HG03575 (cell line): ENCODE data around the gene STK32B.

Source experiments
- ATAC-seq: cut with Tn5 transposase; IDR thresholded peaks from one replicate; pipeline ENCODE4 v1.9.1; 2021; ENCODE audit not compliant: unreplicated experiment, insufficient number of reproducible peaks, low FRiP score; ENCODE audit errors: extremely low read depth

The STK32B gene

DNA sequence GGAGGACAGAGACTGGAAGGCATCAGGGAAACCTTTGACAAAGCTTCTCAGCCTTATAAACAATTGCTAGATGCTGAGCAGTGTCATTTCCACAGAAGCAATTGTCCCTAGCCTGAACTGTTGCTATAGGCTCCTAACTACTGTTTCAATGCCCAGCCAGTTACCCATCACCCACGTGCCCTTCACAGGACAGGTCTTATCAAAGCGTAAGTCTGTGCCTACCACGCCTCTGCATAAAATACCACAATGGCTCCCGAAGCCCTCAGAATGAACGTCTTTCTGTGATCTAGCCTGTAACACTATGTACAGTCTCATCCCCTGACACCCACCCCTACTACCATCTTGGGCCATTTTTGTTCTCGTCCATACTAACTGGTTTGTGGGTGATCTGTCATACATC is 134.3 kb downstream of the STK32B start:
- ATAC-seq = no peak

DNA sequence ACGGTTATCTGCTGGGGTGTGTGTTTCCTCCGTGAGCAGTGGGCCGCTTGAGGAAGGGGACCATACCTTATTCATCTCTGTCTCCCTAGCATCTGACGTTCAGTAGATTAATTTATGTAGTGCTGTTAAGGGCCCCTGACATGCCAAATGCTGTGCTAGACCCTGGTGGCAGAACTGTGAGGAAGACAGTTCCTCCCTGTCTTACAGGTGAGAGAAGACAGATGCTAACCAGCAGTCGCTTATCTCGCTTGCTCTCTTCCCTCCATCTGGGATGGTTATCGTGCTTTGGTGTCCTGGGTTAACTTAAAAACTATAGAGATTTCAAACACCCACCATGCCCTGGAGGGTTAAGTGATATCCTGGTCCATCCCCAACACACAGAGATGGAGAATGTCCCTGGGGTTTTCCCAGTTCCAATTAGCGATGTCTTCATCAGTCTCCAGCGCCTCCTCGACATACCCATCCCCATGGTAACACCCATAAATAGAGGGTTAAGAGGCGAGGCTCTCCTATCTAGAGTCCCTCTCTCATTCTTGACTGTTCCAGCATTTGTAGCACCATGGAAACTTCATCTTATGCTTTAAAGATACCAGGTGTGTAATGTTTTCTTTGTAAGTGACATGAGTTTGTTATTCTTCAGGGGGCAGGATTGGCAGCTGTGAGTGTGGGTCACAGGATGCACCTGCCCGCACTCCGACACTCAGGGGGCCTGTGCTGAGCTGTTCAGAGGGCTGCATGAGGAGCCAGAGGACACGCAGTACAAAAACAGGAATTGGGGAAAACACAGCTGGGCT is 135.2 kb downstream of the STK32B start:
- no peak for ATAC-seq

DNA sequence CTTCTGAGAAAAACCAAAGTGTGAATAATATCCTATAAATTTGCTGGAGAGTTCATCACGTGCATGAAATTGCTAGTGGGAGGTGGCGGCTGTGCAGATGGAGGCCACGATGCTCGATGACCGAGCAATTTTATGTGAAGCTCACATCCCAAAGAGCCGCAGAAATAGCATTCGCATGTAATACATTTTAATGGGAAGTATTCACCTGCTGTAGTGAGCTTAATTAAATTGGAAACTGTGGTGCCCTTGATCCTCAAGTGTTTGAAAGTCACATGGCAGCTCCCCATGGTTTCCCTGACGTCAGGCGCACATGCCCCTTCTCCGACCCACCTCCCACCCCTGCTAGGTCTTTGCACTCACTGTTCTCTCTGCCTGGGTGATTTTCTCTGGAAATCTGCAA is 136.8 kb downstream of the STK32B start:
- ATAC-seq = no peak

DNA sequence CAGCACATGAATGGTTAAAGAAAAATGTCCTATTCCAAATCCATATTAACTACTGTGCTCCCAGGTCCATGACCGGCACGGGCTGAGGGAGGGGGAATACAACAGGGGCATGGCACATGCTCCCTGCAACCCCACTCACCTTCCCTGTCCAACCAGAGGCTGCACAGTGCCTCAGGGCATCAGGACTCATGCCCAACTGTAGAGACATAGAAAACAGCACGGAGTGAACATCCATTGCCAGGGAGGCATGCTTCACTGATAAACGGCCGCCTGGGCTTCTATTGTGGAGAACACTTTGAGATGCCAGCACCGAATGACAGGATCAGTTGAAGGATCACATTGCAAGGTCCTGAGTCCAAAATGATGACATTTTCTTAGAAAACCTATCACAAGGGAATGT is 140.6 kb downstream of the STK32B start:
- no peak for ATAC-seq

DNA sequence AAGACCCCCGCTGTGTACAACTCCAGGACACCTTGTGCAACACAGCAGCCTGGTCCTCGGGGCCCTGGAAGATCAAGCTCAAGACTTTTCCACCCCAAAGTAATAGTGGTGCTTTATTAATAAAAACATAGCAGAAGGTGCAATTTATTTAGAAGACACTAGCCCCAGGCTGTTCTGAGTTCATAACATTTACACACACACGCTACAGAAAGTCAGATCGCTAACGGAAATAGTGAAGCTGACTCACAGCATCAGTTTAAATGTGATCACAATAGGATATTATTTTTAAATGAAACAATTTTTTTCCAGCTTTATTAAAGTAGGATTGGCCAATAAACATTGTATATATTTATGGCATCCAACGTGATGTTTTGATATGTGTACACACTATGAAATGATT is 141.0 kb downstream of the STK32B start:
- ATAC-seq = no peak

DNA sequence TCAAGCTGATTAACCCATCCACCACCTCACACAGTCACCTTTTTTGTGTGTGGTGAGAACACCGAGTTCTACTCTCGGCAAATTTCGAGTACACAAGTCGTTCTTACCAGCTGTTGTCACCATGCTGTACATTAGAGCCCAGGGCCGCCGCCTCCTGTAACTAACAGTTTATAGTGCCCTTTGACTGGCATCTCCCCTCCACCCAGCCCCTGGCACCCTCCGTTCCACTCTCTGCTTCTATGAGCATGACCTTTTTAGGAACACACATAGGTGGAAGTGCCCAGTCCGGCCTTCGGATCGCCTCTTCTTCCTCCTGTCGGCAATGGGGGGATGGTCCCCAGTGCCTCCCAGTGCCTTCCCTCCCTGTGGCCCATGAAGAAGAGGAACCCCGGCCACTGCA is 141.4 kb downstream of the STK32B start:
- ATAC-seq = no peak

DNA sequence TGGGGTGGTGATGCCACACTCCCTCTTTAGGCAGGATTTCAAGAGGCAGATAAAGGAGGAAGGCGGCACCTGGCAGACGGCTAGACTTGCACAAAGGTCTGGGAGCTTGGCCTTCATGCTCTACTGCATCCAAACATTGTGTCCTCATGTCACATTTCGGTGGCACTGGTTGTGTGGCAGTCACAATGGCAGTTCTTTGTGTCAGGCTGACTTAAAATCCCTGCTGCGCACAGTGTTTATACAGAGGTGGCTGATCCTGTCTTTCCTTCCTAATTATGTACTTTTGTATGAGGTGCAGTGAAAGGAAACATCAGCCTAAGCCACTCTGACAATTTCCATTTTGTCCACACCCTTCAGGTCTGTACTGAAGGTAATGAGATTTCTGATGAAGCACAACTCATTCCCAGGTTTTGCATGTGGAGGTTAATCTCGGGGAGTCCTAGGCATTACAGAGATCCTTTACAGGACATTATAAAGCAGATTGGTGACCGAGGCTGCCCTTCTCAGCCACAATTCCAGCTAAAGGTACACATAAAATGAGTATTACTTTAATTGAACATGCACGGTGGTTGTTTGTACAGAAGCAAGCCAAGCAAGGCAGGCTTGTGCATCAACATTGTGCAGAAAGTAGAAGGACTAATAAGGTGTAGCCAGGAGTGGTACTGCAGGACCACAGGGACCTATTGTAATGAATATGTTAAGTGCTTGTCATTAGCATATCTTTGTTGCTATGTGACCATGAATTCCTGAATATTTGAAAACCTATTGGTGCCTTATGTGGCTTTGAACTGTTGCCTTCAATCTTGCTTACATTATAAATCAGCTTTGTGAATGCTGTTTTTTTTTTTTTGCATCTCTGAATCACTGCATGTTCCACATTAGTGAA is 147.6 kb downstream of the STK32B start:
- ATAC-seq = no peak

DNA sequence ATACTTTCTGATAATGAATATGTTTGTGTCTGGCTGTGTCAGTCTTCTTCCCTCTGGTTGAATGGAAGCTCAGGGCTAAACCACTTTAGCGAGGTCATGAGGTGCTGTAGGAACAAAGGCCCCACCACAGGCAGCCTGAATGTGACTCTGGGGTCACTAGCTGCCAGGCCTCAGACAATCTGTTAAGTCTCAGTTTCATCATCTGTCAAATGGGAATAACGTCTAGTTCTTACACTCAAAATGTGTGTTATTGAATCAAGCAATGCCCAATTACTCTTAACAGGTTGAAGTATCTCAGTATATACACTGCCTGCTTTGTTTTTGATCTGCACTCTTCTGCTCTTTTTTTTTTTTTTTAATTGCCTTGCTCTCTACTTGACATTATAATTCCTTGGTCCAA is 148.6 kb downstream of the STK32B start:
- ATAC-seq = no peak

DNA sequence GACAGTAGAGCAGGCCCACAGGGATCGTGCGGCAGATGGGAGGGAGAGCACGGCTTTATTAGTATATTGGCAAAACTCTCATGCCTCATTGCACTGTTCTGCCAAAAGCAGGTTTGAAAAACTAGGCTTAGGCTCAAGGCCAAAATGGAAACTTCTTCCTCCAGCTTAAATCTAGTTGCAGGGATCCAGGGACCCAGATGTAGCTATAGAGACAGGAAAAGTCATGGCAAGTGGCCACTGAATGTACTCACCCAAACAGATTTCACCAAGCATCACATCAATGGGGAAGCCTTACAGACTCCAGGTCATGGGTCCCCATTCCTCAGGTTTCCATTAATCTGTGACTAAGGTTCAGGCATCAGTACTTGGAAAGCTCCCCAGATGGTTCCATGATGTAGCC is 149.2 kb downstream of the STK32B start:
- no peak for ATAC-seq

DNA sequence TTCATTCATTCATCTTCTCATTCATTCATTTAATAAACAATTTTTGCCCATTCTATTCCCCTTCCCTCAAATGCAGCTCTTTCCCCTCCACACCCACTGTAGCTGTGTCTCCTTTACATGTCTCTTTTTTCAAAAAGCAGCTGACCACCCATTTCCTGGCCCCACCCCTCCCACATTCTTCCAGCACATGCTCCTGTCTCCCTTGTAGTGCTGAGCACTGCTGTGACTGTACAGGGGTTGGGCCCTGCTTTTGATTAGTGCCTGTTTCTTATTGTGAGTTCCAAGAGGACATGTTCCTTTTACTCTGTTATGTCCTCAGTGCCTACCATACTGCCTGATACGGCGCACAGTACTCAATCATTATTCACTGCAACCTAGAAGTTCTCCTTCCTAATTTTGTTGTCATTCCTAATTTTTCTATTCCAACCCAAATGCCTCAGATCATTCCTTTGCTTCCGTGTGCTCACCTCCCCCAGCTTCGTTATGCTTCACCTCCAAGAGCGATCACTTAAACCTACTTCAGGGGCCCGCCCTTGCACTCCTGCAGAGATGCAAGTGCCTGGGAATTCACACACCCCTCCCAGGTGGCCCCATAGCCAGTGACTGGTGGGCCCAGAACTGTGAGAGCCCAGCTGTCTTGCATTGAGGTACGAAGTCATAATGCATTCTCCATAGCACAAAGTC is 152.2 kb downstream of the STK32B start:
- no peak for ATAC-seq

DNA sequence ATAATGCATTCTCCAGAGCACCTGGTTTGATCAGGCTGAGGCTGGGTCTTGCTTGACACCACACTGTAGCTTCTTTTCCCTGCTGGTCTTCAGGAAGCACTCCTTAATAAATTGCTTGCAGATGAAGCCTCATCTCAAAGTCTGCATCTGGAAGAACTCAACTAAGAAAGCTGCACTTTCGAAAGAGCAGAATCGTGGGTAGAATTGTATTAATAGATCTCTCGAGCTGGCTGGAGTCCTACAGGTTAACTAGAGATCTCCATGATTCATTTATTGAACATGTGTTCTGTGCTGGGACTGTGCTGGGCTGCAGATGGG is 152.7 kb downstream of the STK32B start:
- no peak for ATAC-seq

DNA sequence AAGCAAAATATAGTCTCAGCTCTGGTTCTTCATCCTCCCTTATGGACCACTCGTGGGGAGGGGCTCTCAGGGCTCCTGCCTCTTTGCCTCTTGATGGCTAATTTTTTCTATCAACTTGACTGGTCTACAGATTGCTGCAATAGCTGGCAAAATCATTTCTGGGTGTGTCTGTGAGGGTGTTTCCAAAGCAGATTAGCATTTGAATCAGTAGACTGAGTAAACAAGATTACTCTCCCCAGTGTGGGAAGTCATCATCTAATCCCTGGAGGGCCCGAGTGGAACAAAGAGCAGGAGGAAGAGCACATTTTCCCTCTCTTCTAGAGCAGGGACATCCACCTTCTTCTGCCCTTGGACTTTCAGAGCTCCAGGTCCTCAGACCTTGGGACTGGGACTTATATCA is 153.5 kb downstream of the STK32B start:
- no peak for ATAC-seq

DNA sequence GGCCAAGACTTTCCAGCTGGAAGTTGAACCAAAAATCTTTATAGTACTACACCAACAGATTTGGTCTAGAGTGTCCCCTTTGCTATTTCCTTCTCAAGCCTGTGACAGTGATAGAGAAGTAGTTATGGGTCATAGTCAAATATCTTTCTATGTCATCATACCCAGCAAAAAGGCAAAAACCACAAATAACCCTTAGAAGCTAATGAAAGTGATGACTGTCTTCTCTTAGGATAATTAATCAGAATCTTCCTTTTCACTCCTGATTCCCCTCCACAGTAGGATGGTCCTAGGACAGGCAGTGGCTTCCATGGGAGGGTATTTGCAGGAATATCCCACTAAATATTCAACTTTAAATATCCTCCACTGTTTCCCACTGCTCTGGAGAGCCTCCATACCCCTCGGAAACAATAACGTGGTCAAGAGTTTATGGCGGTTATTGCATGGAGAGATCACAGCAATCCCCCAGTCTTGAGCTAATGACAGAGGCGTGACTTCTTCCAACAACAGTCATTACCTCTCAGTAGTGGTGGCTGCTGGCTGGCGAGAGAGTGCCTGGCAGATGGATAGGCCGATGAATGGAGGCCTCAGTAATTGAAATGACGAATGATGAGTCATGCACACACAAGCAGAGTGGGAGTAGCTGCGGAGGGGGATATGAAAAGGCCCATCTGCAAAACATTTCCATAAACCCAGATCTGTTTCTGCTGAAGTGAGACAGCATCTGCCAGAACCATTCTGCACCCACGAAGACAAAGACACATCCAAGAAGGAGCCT is 154.9 kb downstream of the STK32B start:
- no peak for ATAC-seq

DNA sequence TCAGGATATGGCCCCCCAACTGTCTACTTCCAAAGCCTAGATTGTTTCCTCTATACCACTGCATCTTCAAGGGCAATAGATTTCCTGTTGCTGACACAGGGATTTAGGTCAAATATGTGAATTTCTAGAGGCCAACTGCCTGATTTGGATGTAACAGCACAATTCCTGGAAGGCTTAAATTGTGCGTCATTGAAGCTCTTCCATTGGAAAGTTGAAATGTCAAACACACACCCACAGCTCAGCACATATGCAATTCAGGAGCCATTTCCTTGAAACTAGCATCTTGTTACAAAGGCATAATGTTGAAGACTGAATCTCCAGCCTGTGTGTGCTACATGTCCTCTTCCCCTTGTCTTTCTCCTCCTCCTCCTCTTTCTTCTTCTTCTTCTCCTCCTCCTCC is 158.6 kb downstream of the STK32B start:
- no peak for ATAC-seq

DNA sequence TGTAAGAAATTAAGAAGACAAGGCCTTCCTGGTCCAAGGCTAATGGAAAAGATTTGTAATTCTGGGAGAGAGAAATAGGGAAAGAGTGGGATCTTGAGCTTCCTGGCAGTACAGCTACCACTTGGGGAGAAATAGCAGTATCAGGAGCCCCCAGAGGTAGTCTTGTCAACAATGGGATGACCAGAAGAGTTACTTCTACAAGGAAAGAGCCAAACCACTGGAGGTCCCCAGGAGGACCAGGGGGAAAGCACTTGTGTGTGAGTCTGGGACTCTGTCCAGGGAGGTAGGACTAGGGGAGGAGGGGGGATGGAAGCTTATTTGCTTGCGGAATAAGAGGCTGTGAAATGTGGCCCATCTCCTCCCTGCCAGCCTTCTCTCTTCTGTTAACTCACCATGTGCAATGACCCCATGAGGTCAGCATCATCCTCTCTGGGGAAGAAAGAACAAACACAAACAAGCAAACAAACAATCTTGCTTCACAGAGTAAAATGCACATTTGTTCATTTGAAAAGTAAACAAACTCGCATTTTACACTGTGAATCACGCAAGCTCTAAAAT is 160.1 kb downstream of the STK32B start:
- ATAC-seq = no peak

DNA sequence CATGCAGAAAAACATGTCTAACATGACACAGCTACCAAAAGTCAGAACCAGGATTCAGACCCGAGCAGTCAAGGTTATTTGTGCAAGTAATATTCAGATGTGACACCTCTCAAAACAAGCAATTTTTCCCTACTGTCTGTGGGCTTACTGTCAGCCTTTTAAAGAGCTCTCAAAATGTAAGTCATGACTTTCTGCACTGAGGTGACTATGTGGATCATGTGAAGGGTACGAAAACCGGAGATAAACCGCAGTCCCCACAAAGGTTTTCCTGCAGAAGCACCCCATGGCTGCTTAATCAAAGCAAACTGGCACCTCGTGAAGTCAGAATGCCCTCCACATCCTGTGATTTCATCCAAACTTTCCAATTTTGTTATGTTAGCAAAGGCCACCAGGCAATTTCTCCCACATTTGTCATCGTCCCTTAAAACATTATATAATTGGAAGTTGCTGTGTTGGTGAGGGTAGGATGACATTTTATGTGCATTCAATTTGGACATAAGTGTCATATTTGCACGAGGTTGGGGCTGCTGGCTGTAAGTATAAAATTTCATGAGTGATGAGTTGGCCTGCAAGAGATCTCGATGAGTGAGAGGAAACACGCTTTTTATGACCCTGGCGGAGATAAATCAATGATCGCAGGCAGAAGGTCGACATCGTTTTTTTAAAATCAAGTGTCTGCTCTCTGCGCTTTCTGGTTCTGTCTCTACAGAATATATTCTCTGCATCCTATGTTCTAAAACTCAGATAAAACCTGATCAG is 161.2 kb downstream of the STK32B start:
- no peak for ATAC-seq

DNA sequence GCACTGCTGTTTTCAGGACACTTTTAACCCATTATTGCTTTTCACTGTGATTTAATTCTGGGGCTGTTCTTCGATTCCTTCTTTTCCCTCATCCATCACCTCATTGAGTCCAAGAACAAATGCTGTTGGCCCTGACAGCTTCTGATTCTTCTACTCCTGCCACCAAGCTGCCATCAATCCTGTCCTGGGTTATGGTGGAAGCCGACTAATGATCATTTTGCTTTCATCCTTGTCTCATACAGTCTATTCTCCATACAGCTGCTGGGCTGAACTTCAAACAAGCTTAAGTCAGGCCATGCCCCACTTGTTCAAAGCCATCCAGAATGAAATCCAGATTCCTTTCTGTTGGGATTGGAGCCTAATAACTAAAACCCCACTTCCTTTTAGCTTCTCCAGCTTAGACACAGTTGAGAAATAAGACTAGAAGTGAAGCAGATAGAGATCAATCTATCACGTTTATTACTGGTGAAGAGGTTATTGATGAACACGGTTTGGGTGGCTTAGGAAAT is 161.9 kb downstream of the STK32B start:
- no peak for ATAC-seq

DNA sequence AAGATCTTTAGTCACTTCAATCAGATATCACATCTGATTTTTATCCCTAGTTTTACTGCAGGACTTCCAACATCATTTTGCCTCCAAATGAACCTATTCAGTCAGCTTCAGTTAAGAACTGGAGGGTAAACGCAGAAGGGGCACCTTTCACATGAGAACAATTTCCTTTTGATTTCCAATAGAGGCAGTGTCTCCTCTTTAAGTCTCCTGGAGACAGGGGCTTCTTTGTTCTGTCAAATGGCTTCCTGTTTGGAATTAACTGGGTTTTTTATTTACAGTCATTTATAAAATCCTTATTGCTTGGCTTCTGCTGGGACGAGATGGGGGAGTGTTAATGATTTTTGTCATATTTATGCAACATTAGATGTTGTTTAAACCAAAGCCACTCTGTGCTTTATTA is 164.0 kb downstream of the STK32B start:
- no peak for ATAC-seq
